ENCODE results near the gene TNFRSF25.

TNFRSF25 gene

DNA sequence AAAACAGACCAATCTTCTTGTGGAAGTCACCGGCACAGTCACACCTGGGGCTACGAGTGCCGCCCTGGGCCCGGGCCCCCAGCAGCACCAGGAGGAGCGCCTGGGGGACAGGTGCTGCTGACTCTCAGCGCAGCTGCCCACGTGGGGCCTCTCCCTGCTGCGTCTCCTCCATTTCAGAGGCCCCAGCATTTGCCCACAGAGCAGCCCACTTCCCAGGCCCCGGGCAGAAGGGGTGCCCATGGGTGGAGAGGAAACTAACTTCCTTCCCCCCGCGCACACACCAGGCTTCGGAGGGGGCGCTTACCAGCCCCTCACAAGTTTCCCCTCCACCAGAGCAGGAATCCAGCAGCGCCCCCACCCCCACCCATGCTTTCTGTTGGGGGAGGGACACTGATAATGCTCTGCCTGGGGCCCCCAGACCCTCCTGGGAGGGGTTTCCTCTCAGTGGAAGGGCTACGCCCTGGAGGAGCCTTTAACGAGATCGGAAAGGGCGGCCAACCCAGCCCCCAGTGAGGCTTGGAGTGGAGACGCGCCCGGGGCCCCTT, 440 bp downstream of the TNFRSF25 start:
- no peak for DNase-seq (ENCODE audit: low read depth, low spot score)

DNA sequence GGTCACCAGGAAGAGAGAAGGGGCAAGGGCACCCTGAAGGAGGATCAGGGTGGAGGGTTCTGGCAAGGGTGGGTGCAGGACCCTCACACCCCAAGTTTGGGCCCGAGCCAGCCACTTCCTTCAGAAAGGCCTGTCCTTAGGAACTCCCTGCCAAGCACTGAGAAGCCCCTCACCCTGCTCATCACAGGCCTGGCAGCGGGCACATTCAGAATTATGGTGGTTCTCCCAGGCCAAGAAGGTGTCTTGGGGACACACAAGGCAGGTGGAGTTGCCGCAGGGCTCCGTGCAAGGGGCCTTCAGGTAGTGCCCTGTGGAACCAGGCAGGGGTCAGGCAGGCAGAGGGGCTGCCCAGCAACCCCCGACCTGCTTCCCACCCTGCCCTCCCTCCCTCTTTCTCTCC, 1.1 kb downstream of the TNFRSF25 start:
- Histone ChIP-seq H3K4me3 (no peak overlapping the region), H3K27ac (no peak overlapping the region), H3K9ac (ENCODE audit: insufficient read length) (no peak overlapping the region), H3K9me3 (ENCODE audit: low read depth, low read length) (no peaks in the 10 kb centered on the region), H3K36me3 (ENCODE audit: insufficient read depth, low read length) (no peaks in the 10 kb centered on the region; the same call in 1 of the 2 replicates)
- no peak for TF ChIP-seq POLR2AphosphoS5 (IDR thresholded peaks at IDR 0.05; ENCODE audit: borderline replicate concordance, low read depth, low read length)
- no peak for TF ChIP-seq EZH2 (IDR thresholded peaks at IDR 0.05)
- no peak for TF ChIP-seq FOXP2 (optimal IDR thresholded peaks at IDR 0.05; ENCODE audit: control extremely low read depth, extremely low read length, insufficient read depth)
- DNase-seq (ENCODE audit: low read depth, low spot score), result no peak

More for the DNA sequence above, 440 bp downstream of the TNFRSF25 start:
- Histone ChIP-seq H3K4me3 (peak overlapping the region; percentile 59), H3K36me3 (ENCODE audit: insufficient read depth, low read length) (no peaks in the 10 kb centered on the region; the same call in 1 of the 2 replicates), H3K9me3 (ENCODE audit: low read depth, low read length) (no peaks in the 10 kb centered on the region), H3K9ac (ENCODE audit: insufficient read length) (peak overlapping the region; percentile 17), H3K27ac (no peak overlapping the region)
- TF ChIP-seq FOXP2 (optimal IDR thresholded peaks at IDR 0.05; ENCODE audit: control extremely low read depth, extremely low read length, insufficient read depth) (no peak), EZH2 (IDR thresholded peaks at IDR 0.05) (no peak), POLR2AphosphoS5 (IDR thresholded peaks at IDR 0.05; ENCODE audit: borderline replicate concordance, low read depth, low read length) (no peak)

DNA sequence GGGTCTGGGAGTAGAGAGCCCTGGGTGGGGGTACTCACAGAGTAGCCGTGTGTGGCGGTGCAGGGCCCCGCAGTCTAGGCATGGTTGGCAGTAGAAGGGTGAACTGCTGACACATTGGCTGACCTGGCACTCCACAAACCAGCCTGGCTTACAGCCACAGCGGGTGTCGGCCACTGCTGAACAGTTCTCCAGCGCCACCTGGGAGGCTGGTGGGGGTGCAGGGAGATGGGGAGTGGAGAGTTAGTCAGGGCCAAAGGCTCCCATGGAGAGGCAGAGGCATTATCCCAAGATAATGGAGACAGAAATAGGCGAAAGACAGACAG, 1.5 kb downstream of the TNFRSF25 start:
- no peak for DNase-seq (ENCODE audit: low read depth, low spot score)
- TF ChIP-seq FOXP2 (optimal IDR thresholded peaks at IDR 0.05; ENCODE audit: control extremely low read depth, extremely low read length, insufficient read depth), result no peak
- TF ChIP-seq EZH2 (IDR thresholded peaks at IDR 0.05), result no peak
- TF ChIP-seq POLR2AphosphoS5 (IDR thresholded peaks at IDR 0.05; ENCODE audit: borderline replicate concordance, low read depth, low read length), result no peak
- Histone ChIP-seq H3K9me3 (ENCODE audit: low read depth, low read length) (no peaks in the 10 kb centered on the region), H3K36me3 (ENCODE audit: insufficient read depth, low read length) (no peaks in the 10 kb centered on the region; the same call in 1 of the 2 replicates), H3K4me3 (no peak overlapping the region), H3K27ac (no peak overlapping the region), H3K9ac (ENCODE audit: insufficient read length) (no peak overlapping the region)

DNA sequence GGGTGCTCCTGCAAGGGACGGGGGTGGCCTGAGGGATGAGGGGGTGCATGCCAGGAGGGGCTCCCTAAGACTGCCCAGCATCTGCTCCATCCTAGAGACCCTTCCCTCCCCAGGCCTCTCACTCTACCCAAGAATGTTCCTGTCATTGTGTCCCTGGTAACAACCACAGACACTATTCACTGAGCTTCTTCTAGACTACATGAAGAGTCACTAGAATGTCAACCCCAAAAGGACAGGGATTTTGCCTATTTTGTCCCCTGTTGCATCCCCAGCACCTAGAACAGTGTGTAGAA, 2.9 kb downstream of the TNFRSF25 start:
- no peak overlapping the region for H3K27ac ChIP-seq
- DNase-seq (ENCODE audit: low read depth, low spot score), result no peak
- TF ChIP-seq EZH2 (IDR thresholded peaks at IDR 0.05), result no peak
- TF ChIP-seq POLR2AphosphoS5 (IDR thresholded peaks at IDR 0.05; ENCODE audit: borderline replicate concordance, low read depth, low read length), result no peak
- TF ChIP-seq FOXP2 (optimal IDR thresholded peaks at IDR 0.05; ENCODE audit: control extremely low read depth, extremely low read length, insufficient read depth), result no peak
- no peak overlapping the region for H3K9ac ChIP-seq (ENCODE audit: insufficient read length)
- no peaks in the 10 kb centered on the region for H3K36me3 ChIP-seq (ENCODE audit: insufficient read depth, low read length)
- H3K9me3 ChIP-seq (ENCODE audit: low read depth, low read length), result no peaks in the 10 kb centered on the region
- H3K4me3 ChIP-seq, result no peak overlapping the region

- Histone ChIP-seq H3K36me3 (ENCODE audit: insufficient read depth, low read length) (no peaks in the 10 kb centered on the region), H3K4me3 (no peak overlapping the region), H3K9ac (ENCODE audit: insufficient read length) (no peak overlapping the region), H3K9me3 (ENCODE audit: low read depth, low read length) (no peaks in the 10 kb centered on the region), H3K27ac (no peak overlapping the region)
- TF ChIP-seq FOXP2 (optimal IDR thresholded peaks at IDR 0.05; ENCODE audit: control extremely low read depth, extremely low read length, insufficient read depth) (no peak), EZH2 (IDR thresholded peaks at IDR 0.05) (no peak), POLR2AphosphoS5 (IDR thresholded peaks at IDR 0.05; ENCODE audit: borderline replicate concordance, low read depth, low read length) (no peak)
- DNase-seq (ENCODE audit: low read depth, low spot score), result no peak
Measured at GRCh38 chr1:6462412-6463119, 3.4 kb downstream of the TNFRSF25 start.

GRCh38 chr1:6461538-6462411, 4.2 kb downstream of the TNFRSF25 start:
- Histone ChIP-seq H3K27ac (no peak overlapping the region), H3K9me3 (ENCODE audit: low read depth, low read length) (no peaks in the 10 kb centered on the region)
- TF ChIP-seq POLR2AphosphoS5 (IDR thresholded peaks at IDR 0.05; ENCODE audit: borderline replicate concordance, low read depth, low read length), result no peak
- no peak for TF ChIP-seq EZH2 (IDR thresholded peaks at IDR 0.05)
- no peak for TF ChIP-seq FOXP2 (optimal IDR thresholded peaks at IDR 0.05; ENCODE audit: control extremely low read depth, extremely low read length, insufficient read depth)

GRCh38 chr1:6461051-6461530, 4.9 kb downstream of the TNFRSF25 start:
- no peak overlapping the region for H3K27ac ChIP-seq

More at GRCh38 chr1:6461538-6462411, 4.2 kb downstream of the TNFRSF25 start:
- Histone ChIP-seq H3K4me3 (no peak overlapping the region), H3K36me3 (ENCODE audit: insufficient read depth, low read length) (no peaks in the 10 kb centered on the region), H3K9ac (ENCODE audit: insufficient read length) (no peak overlapping the region)
- DNase-seq (ENCODE audit: low read depth, low spot score), result no peak

More at GRCh38 chr1:6461051-6461530, 4.9 kb downstream of the TNFRSF25 start:
- TF ChIP-seq FOXP2 (optimal IDR thresholded peaks at IDR 0.05; ENCODE audit: control extremely low read depth, extremely low read length, insufficient read depth) (no peak), EZH2 (IDR thresholded peaks at IDR 0.05) (no peak), POLR2AphosphoS5 (IDR thresholded peaks at IDR 0.05; ENCODE audit: borderline replicate concordance, low read depth, low read length) (no peak)
- H3K9me3 ChIP-seq (ENCODE audit: low read depth, low read length), result no peaks in the 10 kb centered on the region
- no peak overlapping the region for H3K9ac ChIP-seq (ENCODE audit: insufficient read length)
- no peak overlapping the region for H3K4me3 ChIP-seq
- H3K36me3 ChIP-seq (ENCODE audit: insufficient read depth, low read length), result no peaks in the 10 kb centered on the region
- DNase-seq (ENCODE audit: low read depth, low spot score), result no peak
